SK-N-SH (cell line): Measurements from ENCODE around the gene ZMYND15. TPM values are rescaled to one million over a fixed set of nuclear protein-coding genes. Genes with fewer than 3 reads are reported as not detected.
A peak's percentile ranks its signal among the peaks of the same experiment; 100 is the strongest.

ENCODE experiments used
- CTCF ChIA-PET: fragments of 300-600, 350-600 bp; formaldehyde crosslinking; extraction: SDS; loops from one replicate; lab custom pipeline; 2021; lab: Yijun Ruan, JAX
- POLR2A ChIA-PET: fragments of 350-600 bp; sonication (Branson Sonifier 250); formaldehyde crosslinking; extraction: SDS; loops from one replicate; lab custom pipeline; 2020; ENCODE audit warnings: antibody characterized with exemption, inconsistent platforms; lab: Yijun Ruan, JAX
- DNase-seq: peaks from one replicate; pipeline ENCODE4 v3.0.0; 2012
- H2AFZ ChIP-seq: fragments of 200-600 bp; sonication (generic); 2 replicates; pipeline ENCODE4 v1.8.1; 2016; ENCODE audit warnings: antibody characterized with exemption, mild to moderate bottlenecking, low read depth
- H3F3A ChIP-seq: fragments of 200-600 bp; sonication (generic); replicated peaks from 2 replicates; pipeline ENCODE3; 2016; ENCODE audit warnings: antibody characterized with exemption, mild to moderate bottlenecking; ENCODE audit not compliant: insufficient read depth
- H3K27ac ChIP-seq, 2 experiments: fragments of 200-500 bp in 1 of 2; fragments of 200-600 bp in 1 of 2; sonication (Bioruptor generic) in 1 of 2; sonication (generic), shearing (Covaris generic) in 1 of 2; 2 replicates each; pipeline versions ENCODE4 v1.5.1 to v1.6.1; 2014 to 2016; ENCODE audit warnings: low read depth in 2 of 2, inconsistent platforms in 1 of 2, low read length in 1 of 2, mild to moderate bottlenecking in 1 of 2, mixed read lengths in 1 of 2
- H3K27me3 ChIP-seq: fragments of 200-600 bp; sonication (generic), shearing (Covaris generic); 2 replicates; pipeline ENCODE4 v1.6.1; 2016; ENCODE audit warnings: mixed run types; ENCODE audit not compliant: insufficient read depth
- H3K36me3 ChIP-seq, 2 experiments: fragments of 200-500 bp in 1 of 2; fragments of 200-600 bp in 1 of 2; sonication (Bioruptor generic) in 1 of 2; sonication (generic) in 1 of 2; replicated peaks in 1 of 2; 2 replicates each; pipeline versions ENCODE3 to v1.5.1; 2014 to 2016; ENCODE audit warnings: low read length in 1 of 2, mild to moderate bottlenecking in 1 of 2; ENCODE audit not compliant: insufficient read depth in 2 of 2, control insufficient read depth in 1 of 2
- H3K4me1 ChIP-seq, 2 experiments: fragments of 200-500 bp in 1 of 2; fragments of 200-600 bp in 1 of 2; sonication (Bioruptor generic) in 1 of 2; sonication (generic), shearing (Covaris generic) in 1 of 2; 2 replicates each; pipeline versions ENCODE4 v1.5.1 to v1.6.1; 2014 to 2016; ENCODE audit warnings: low read depth in 1 of 2, low read length in 1 of 2, mixed run types in 1 of 2; ENCODE audit not compliant: insufficient read depth in 2 of 2, control insufficient read depth in 1 of 2
- H3K4me2 ChIP-seq: fragments of 200-600 bp; sonication (generic), shearing (Covaris generic); 2 replicates; pipeline ENCODE4 v1.6.1; 2017; ENCODE audit warnings: mixed run types
- H3K4me3 ChIP-seq, 2 experiments: fragments of 200-500 bp in 1 of 2; fragments of 200-600 bp in 1 of 2; sonication (Bioruptor generic) in 1 of 2; sonication (generic), shearing (Covaris generic) in 1 of 2; 2 replicates each; pipeline versions ENCODE4 v1.5.1 to v1.8.1; 2014 to 2016; ENCODE audit warnings: low read depth in 2 of 2, inconsistent platforms in 1 of 2, low read length in 1 of 2, mild to moderate bottlenecking in 1 of 2, mixed read lengths in 1 of 2, moderate library complexity in 1 of 2
- H3K79me2 ChIP-seq: fragments of 200-600 bp; sonication (generic); 2 replicates; pipeline ENCODE4 v1.8.1; 2017; ENCODE audit warnings: mild to moderate bottlenecking; ENCODE audit not compliant: insufficient read depth
- H3K9ac ChIP-seq: fragments of 200-600 bp; sonication (generic); 2 replicates; pipeline ENCODE4 v1.6.1; 2017; ENCODE audit warnings: mixed run types
- H3K9me2 ChIP-seq: fragments of 200-600 bp; sonication (generic); 2 replicates; pipeline ENCODE4 v1.6.1; 2017; ENCODE audit warnings: mixed run types
- H3K9me3 ChIP-seq: fragments of 200-600 bp; sonication (generic); 2 replicates; pipeline ENCODE4 v1.6.1; 2017; ENCODE audit warnings: mixed run types, mild to moderate bottlenecking, moderate library complexity
- H4K20me1 ChIP-seq: fragments of 200-600 bp; sonication (generic); 2 replicates; pipeline ENCODE4 v1.6.1; 2017; ENCODE audit warnings: mild to moderate bottlenecking, mixed run types; ENCODE audit not compliant: insufficient read depth
- CHD2 ChIP-seq: fragments of 150-350 bp; IDR thresholded peaks from 2 replicates; pipeline ENCODE4 v1.6.1; 2018; ENCODE audit warnings: low read length; ENCODE audit not compliant: partially characterized antibody
- CTCF ChIP-seq: fragments of 200-600 bp; sonication (generic); IDR thresholded peaks from 2 replicates; pipeline ENCODE4 v1.6.1; 2017; ENCODE audit warnings: antibody characterized with exemption, mild to moderate bottlenecking, moderate library complexity
- ELF1 ChIP-seq: IDR thresholded peaks from 2 replicates; pipeline ENCODE4 v1.4.0; 2012
- GABPA ChIP-seq: IDR thresholded peaks from 2 replicates; pipeline ENCODE4 v1.4.0; 2012; ENCODE audit warnings: low read depth, mild to moderate bottlenecking
- IRF3 ChIP-seq: fragments of 150-350 bp; IDR thresholded peaks from 2 replicates; pipeline ENCODE4 v1.6.1; 2016; ENCODE audit warnings: mild to moderate bottlenecking, low read depth, low read length
- JUND ChIP-seq: IDR thresholded peaks from 2 replicates; pipeline ENCODE4 v1.4.0; 2012
- MAX ChIP-seq: IDR thresholded peaks from 2 replicates; pipeline ENCODE4 v1.4.0; 2012; ENCODE audit warnings: low read depth
- MXI1 ChIP-seq: IDR thresholded peaks from 2 replicates; pipeline ENCODE4 v1.6.1; 2012; ENCODE audit warnings: mild to moderate bottlenecking, low read depth, low read length, improper control_type of control experiment
- NFIC ChIP-seq: IDR thresholded peaks from 2 replicates; pipeline ENCODE4 v1.4.0; 2012; ENCODE audit warnings: borderline replicate concordance
- POLR2AphosphoS5 ChIP-seq: IDR thresholded peaks from 2 replicates; pipeline ENCODE4 v1.6.1; 2012; ENCODE audit warnings: low read depth, low read length
- RAD21 ChIP-seq: IDR thresholded peaks from 2 replicates; pipeline ENCODE4 v1.6.1; 2012; ENCODE audit warnings: mild to moderate bottlenecking, low read length
- SIN3A ChIP-seq: IDR thresholded peaks from 2 replicates; pipeline ENCODE4 v1.6.1; 2012; ENCODE audit warnings: low read depth, mild to moderate bottlenecking, low read length, moderate library complexity, borderline replicate concordance
- SMC3 ChIP-seq: IDR thresholded peaks from 2 replicates; pipeline ENCODE4 v1.6.1; 2012; ENCODE audit warnings: low read depth, low read length, improper control_type of control experiment
- TAF1 ChIP-seq: IDR thresholded peaks from 2 replicates; pipeline ENCODE4 v1.6.1; 2012; ENCODE audit warnings: low read depth, mild to moderate bottlenecking, low read length, moderate library complexity, borderline replicate concordance
- YY1 ChIP-seq: IDR thresholded peaks from 2 replicates; pipeline ENCODE4 v1.4.0; 2012; ENCODE audit warnings: low read depth, mild to moderate bottlenecking
- ZBTB33 ChIP-seq: IDR thresholded peaks from 2 replicates; pipeline ENCODE4 v1.4.0; 2012; ENCODE audit warnings: low read depth, borderline replicate concordance
- WGBS: methylation state at CpG from one replicate; pipeline ENCODE4 v1.1.6; 2017; ENCODE audit warnings: low lambda C conversion rate; 5-methylcytosine and 5-hydroxymethylcytosine counted together
- polyA plus RNA-seq, 3 experiments: library from polyadenylated mRNA; depleted of rRNA; stranded (reverse); fragments of >200 nt; gene quantifications; 2 replicates each; pipeline ENCODE4 v1.2.3, GENCODE V29; 2012

ZMYND15 gene
- polyA plus RNA-seq, 1 of the 3 experiments (the other 2 are of a cell fraction) = 0.08 TPM

DNA sequence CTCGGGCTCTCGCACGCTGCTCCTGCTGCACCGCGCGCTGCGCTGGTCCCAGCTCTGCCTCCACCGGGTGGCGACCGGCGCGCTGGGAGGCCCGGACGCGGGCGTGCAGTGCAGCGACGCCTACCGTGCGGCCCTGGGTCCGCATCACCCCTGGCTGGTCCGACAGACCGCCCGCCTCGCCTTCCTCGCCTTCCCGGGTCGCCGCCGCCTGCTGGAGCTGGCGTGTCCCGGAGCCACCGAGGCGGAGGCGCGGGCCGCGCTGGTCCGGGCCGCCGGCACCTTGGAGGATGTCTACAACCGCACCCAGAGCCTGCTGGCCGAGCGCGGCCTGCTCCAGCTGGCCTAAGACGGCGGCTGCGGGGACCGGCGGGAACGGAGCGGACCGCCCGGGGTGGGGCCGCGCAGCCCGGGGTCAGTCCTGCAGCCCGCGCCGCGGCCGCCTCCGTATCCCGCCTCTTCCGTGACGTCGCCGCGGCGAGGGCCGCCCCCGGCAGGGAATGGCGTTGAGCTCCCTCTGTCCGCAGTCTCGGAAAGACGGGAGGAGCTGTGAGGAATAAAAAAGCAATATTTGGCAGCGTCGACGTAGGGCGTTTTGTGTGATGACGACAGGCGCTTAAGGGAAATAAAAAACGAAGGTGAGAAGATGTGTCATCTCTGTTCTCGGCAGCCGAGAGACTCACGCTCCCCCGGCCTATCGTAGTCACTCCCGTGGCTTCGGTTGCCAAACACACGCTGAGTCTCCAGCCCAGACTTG is 50.5 kb downstream of the ZMYND15 start:
- no peaks in the 10 kb centered on the region for H3K79me2 ChIP-seq
- H3K27me3 ChIP-seq = no peaks in the 10 kb centered on the region
- no peaks in the 10 kb centered on the region for H3K9me2 ChIP-seq
- H2AFZ ChIP-seq = peak overlapping the region; percentile 85; the same call in 1 of the 2 replicates
- H3K9ac ChIP-seq = peak overlapping the region; percentile 75; the same call in 1 of the 2 replicates
- H3K9me3 ChIP-seq = no peaks in the 10 kb centered on the region
- TF ChIP-seq TAF1 = peak; percentile 39; the same call in 1 of the 2 replicates
- peak; percentile 57 for TF ChIP-seq ELF1
- no peak for TF ChIP-seq NFIC
- no peak for TF ChIP-seq JUND
- TF ChIP-seq CHD2 = peak; percentile 21
- peak; percentile 67; the same call in 1 of the 2 replicates for TF ChIP-seq SIN3A
- no peak for TF ChIP-seq POLR2AphosphoS5
- peak; percentile 55 for TF ChIP-seq YY1
- TF ChIP-seq CTCF = peak; percentile 58
- peak; percentile 37; the same call in 1 of the 2 replicates for TF ChIP-seq SMC3
- TF ChIP-seq IRF3 = no peak
- TF ChIP-seq MXI1 = peak; percentile 83
- no peak for TF ChIP-seq ZBTB33
- TF ChIP-seq MAX = peak; percentile 57
- 0 out of 2 replicates have a peak, but pooled peaks have one; percentile 33 for TF ChIP-seq GABPA
- peak; percentile 39 for TF ChIP-seq RAD21
- CTCF ChIA-PET = interaction anchor here (0.6 to 10.5 kb wide), 48 partner anchors 8 to 234 kb away, joined by 3 to 235 read pairs (median 5); partner anchors contain the start of genes ARRB2, C17orf107, CAMTA2 and CHRNE
- peak; percentile 98 for DNase-seq
- H4K20me1 ChIP-seq = no peaks in the 10 kb centered on the region
- peak overlapping the region; percentile 99 for H3K4me2 ChIP-seq
- no peaks in the 10 kb centered on the region for H3K36me3 ChIP-seq
- peaks cover 8 to 19% of the 10 kb centered on the region in 2 experiments; a peak in 2 of 4 replicates for H3K4me1 ChIP-seq
- H3K4me3 ChIP-seq = peak overlapping the region; percentile 59 to 79
- H3F3A ChIP-seq = peaks cover 5% of the 10 kb centered on the region
- H3K27ac ChIP-seq = peak overlapping the region; percentile 70 to 82
- WGBS = under 1% methylated on average over 23 of the region's 91 CpGs
- POLR2A ChIA-PET = interaction anchor here (0.6 to 1.8 kb wide), 9 partner anchors 17 to 177 kb away, joined by 3 to 10 read pairs (median 4); partner anchors contain the start of genes MINK1, PELP1, PLD2 and SPAG7
